IPS-NIHi7 (cell line): ENCODE measurements around the gene CUL3.

ENCODE experiments used
- DNase-seq: peaks from one replicate; pipeline ENCODE4 v3.0.0; 2012; ENCODE audit warnings: mixed read lengths; ENCODE audit errors: extremely low spot score

CUL3 gene

GRCh38 chr2:224580248-224580647 lies 4.9 kb downstream of the CUL3 start:
- DNase-seq = no peak

- DNase-seq = no peak
Observed at GRCh38 chr2:224579411-224579810, 5.8 kb downstream of the CUL3 start.

- DNase-seq = no peak
Observed at GRCh38 chr2:224577541-224577940, 7.6 kb downstream of the CUL3 start.

GRCh38 chr2:224576088-224576715 lies 9.0 kb downstream of the CUL3 start:
- no peak for DNase-seq

- no peak for DNase-seq
Observed at GRCh38 chr2:224574423-224575084, 10.6 kb downstream of the CUL3 start.

- no peak for DNase-seq
Observed at GRCh38 chr2:224573724-224574123, 11.4 kb downstream of the CUL3 start.

- no peak for DNase-seq
Observed at GRCh38 chr2:224572338-224572737, 12.8 kb downstream of the CUL3 start.

- no peak for DNase-seq
Observed at GRCh38 chr2:224570328-224570993, 14.7 kb downstream of the CUL3 start.

GRCh38 chr2:224569654-224570053 lies 15.5 kb downstream of the CUL3 start:
- DNase-seq = no peak

GRCh38 chr2:224565452-224566035 lies 19.6 kb downstream of the CUL3 start:
- no peak for DNase-seq

GRCh38 chr2:224563537-224563936 lies 21.6 kb downstream of the CUL3 start:
- DNase-seq = no peak

- DNase-seq = no peak
Observed at GRCh38 chr2:224562831-224563230, 22.3 kb downstream of the CUL3 start.

GRCh38 chr2:224561234-224562005 lies 23.7 kb downstream of the CUL3 start:
- DNase-seq = no peak

GRCh38 chr2:224560549-224560948 lies 24.6 kb downstream of the CUL3 start:
- no peak for DNase-seq

GRCh38 chr2:224557610-224558009 lies 27.6 kb downstream of the CUL3 start:
- DNase-seq = no peak

- DNase-seq = no peak
Observed at GRCh38 chr2:224556381-224556780, 28.8 kb downstream of the CUL3 start.

GRCh38 chr2:224555823-224556366 lies 29.3 kb downstream of the CUL3 start:
- DNase-seq = no peak

GRCh38 chr2:224552771-224553170 lies 32.4 kb downstream of the CUL3 start:
- no peak for DNase-seq

GRCh38 chr2:224551693-224552092 lies 33.5 kb downstream of the CUL3 start:
- DNase-seq = no peak

GRCh38 chr2:224546926-224547325 lies 38.2 kb downstream of the CUL3 start:
- DNase-seq = no peak

GRCh38 chr2:224545884-224546644 lies 39.1 kb downstream of the CUL3 start:
- no peak for DNase-seq
